Fibroblast of skin of right biceps (primary cell): Measurements from ENCODE around the gene APCDD1L.

ENCODE experiments used
- DNase-seq: peaks from one replicate; pipeline ENCODE4 v3.0.0-alpha.2; 2013

The APCDD1L gene

GRCh38 chr20:58483470-58483869, 31.7 kb downstream of the APCDD1L start:
- DNase-seq: no peak

- no peak for DNase-seq
Observed at GRCh38 chr20:58483051-58483450, 32.1 kb downstream of the APCDD1L start.

- DNase-seq: peak; percentile 43
Observed at GRCh38 chr20:58482416-58482815, 32.8 kb downstream of the APCDD1L start.

GRCh38 chr20:58481481-58482021, 33.6 kb downstream of the APCDD1L start:
- peak; percentile 36 for DNase-seq

- DNase-seq: no peak
Observed at GRCh38 chr20:58480551-58481336, 34.5 kb downstream of the APCDD1L start.

GRCh38 chr20:58479726-58480440, 35.3 kb downstream of the APCDD1L start:
- no peak for DNase-seq

GRCh38 chr20:58478141-58478805, 36.9 kb downstream of the APCDD1L start:
- no peak for DNase-seq

GRCh38 chr20:58475466-58475865, 39.7 kb downstream of the APCDD1L start:
- no peak for DNase-seq

- DNase-seq: no peak
Observed at GRCh38 chr20:58473453-58474425, 41.5 kb downstream of the APCDD1L start.

- DNase-seq: no peak
Observed at GRCh38 chr20:58472273-58473018, 42.8 kb downstream of the APCDD1L start.

GRCh38 chr20:58471193-58472164, 43.7 kb downstream of the APCDD1L start:
- peak; percentile 27 for DNase-seq

- no peak for DNase-seq
Observed at GRCh38 chr20:58470336-58471192, 44.6 kb downstream of the APCDD1L start.

GRCh38 chr20:58469616-58470015, 45.6 kb downstream of the APCDD1L start:
- DNase-seq: no peak

GRCh38 chr20:58467572-58468527, 47.3 kb downstream of the APCDD1L start:
- no peak for DNase-seq

GRCh38 chr20:58466729-58467571, 48.2 kb downstream of the APCDD1L start:
- no peak for DNase-seq

- DNase-seq: no peak
Observed at GRCh38 chr20:58466095-58466708, 49.0 kb downstream of the APCDD1L start.

- DNase-seq: no peak
Observed at GRCh38 chr20:58464838-58465237, 50.4 kb downstream of the APCDD1L start.
